SH-SY5Y (cell line): ENCODE data around the gene FBLN2.

Source experiments
- GATA2 ChIP-seq: IDR thresholded peaks from 2 replicates; pipeline ENCODE4 v1.6.1; 2011; ENCODE audit warnings: mild to moderate bottlenecking, low read depth, low read length
- GATA3 ChIP-seq: IDR thresholded peaks from 2 replicates; pipeline ENCODE4 v1.6.1; 2011; ENCODE audit warnings: low read depth, mild to moderate bottlenecking, low read length, moderate library complexity

GRCh38 chr3:13634151-13634550 lies 85.2 kb downstream of the FBLN2 start:
- no peak for TF ChIP-seq GATA2
- TF ChIP-seq GATA3 = no peak
